DND-41 (cell line): ENCODE measurements around the gene NYNRIN.
"Not testable (repeated sequence)": the region's sequence is repeated elsewhere in the genome, so short reads cannot be mapped to it uniquely, and the experiment has no call there.

Experiments
- CTCF ChIP-seq: IDR thresholded peaks from 2 replicates; pipeline ENCODE4 v1.5.1; 2012; ENCODE audit warnings: borderline replicate concordance, low read length, moderate library complexity, mild to moderate bottlenecking; ENCODE audit not compliant: poor library complexity, severe bottlenecking; ENCODE audit errors: extremely low read depth
- EZH2 ChIP-seq: IDR thresholded peaks from 3 replicates; pipeline ENCODE4 v1.6.1; 2012; ENCODE audit warnings: borderline replicate concordance, low read depth, mild to moderate bottlenecking, moderate library complexity, low read length, inconsistent platforms; ENCODE audit not compliant: severe bottlenecking

GRCh38 chr14:24371605-24372004, 27.2 kb upstream of the NYNRIN start:
- TF ChIP-seq CTCF, EZH2: not testable (repeated sequence)
